ENCODE results near the gene HOXA10. TPM values are rescaled to one million over a fixed set of nuclear protein-coding genes. Genes with fewer than 3 reads are reported as not detected.

HOXA10 gene
- total RNA-seq, 2 experiments from 2014 or later: not detected

- CTCF ChIA-PET: interaction anchor here (1.8 to 3.8 kb wide), 2 partner anchors 8 to 9 kb away, joined by 8 to 14 read pairs; no protein-coding TSS in a partner anchor
- Histone ChIP-seq H3K4me1 (ENCODE audit: insufficient read depth, low read length) (peaks cover 80% of the 10 kb centered on the region), H3K9me3 (ENCODE audit: control insufficient read depth in 1 of 2, insufficient read depth in 1 of 2, low read length in 2 of 2) (peaks cover 0 to 61% of the 10 kb centered on the region in 2 experiments), H3K27ac (ENCODE audit: low read depth in 1 of 2, low read length in 2 of 2) (no peak overlapping the region), H3K4me3 (ENCODE audit: low read length) (peak overlapping the region; percentile 38), H3K36me3 (ENCODE audit: insufficient read depth, low read length) (no peaks in the 10 kb centered on the region), H3K27me3 (ENCODE audit: control insufficient read depth in 1 of 2, insufficient read depth in 2 of 2, low read length in 2 of 2) (peaks cover 94 to 96% of the 10 kb centered on the region in 2 experiments)
- peak overlapping the region; percentile 79 for H3K4me3 Mint-ChIP-seq
- H3K9me3 Mint-ChIP-seq: no peaks in the 10 kb centered on the region
- ATAC-seq (ENCODE audit: poor library complexity) (peak; percentile 50), DNase-seq (peak in 11 of 14 experiments; percentile 40 to 70 (median 58))
- H3K36me3 Mint-ChIP-seq (ENCODE audit: low read depth): no peaks in the 10 kb centered on the region
- no peak for TF ChIP-seq CTCF (IDR thresholded peaks at IDR 0.05)
- intact Hi-C loops (cut with DNase I, micrococcal nuclease): loop anchor here in 1 of 2 experiments (5.0 kb wide), 2 partner anchors 36 to 1331 kb away; partner anchors contain the start of gene HOXA3
- peak overlapping the region; percentile 80 for H3K27ac Mint-ChIP-seq
- POLR2A ChIA-PET: interaction anchor here (0.5 to 2.8 kb wide), 5 partner anchors 16 to 662 kb away, joined by 3 to 13 read pairs (median 5); no protein-coding TSS in a partner anchor
- H3K27me3 Mint-ChIP-seq: peaks cover 99% of the 10 kb centered on the region
- H3K4me1 Mint-ChIP-seq (ENCODE audit: low read depth): peaks cover 81% of the 10 kb centered on the region
Measured at GRCh38 chr7:27188386-27189294, 14.5 kb upstream of the HOXA10 start.

GRCh38 chr7:27187475-27188385 lies 13.6 kb upstream of the HOXA10 start:
- ChIA-PET CTCF (interaction anchor here (1.3 to 3.8 kb wide), 4 partner anchors 8 to 27 kb away, joined by 3 to 14 read pairs (median 8); no protein-coding TSS in a partner anchor), POLR2A (interaction anchor here (0.5 to 2.8 kb wide), 8 partner anchors 8 to 765 kb away, joined by 3 to 13 read pairs (median 4); no protein-coding TSS in a partner anchor)
- no peak for TF ChIP-seq CTCF (IDR thresholded peaks at IDR 0.05)
- H3K27me3 ChIP-seq (ENCODE audit: control insufficient read depth in 1 of 2, insufficient read depth in 2 of 2, low read length in 2 of 2): peaks cover 94 to 96% of the 10 kb centered on the region in 2 experiments
- peaks cover 97% of the 10 kb centered on the region for H3K27me3 Mint-ChIP-seq
- H3K36me3 ChIP-seq (ENCODE audit: insufficient read depth, low read length): no peaks in the 10 kb centered on the region
- peaks cover 0 to 70% of the 10 kb centered on the region in 2 experiments for H3K9me3 ChIP-seq (ENCODE audit: control insufficient read depth in 1 of 2, insufficient read depth in 1 of 2, low read length in 2 of 2)
- peak overlapping the region; percentile 38 for H3K4me3 ChIP-seq (ENCODE audit: low read length)
- H3K27ac Mint-ChIP-seq: peak overlapping the region; percentile 49
- H3K4me1 ChIP-seq (ENCODE audit: insufficient read depth, low read length): peaks cover 78% of the 10 kb centered on the region
- intact Hi-C loops (cut with DNase I, micrococcal nuclease): loop anchor here in 1 of 2 experiments (2.0 to 5.0 kb wide), 3 partner anchors 15 to 1330 kb away; partner anchors contain the start of gene HOXA3
- peaks cover 79% of the 10 kb centered on the region for H3K4me1 Mint-ChIP-seq (ENCODE audit: low read depth)
- H3K27ac ChIP-seq (ENCODE audit: low read depth in 1 of 2, low read length in 2 of 2): no peak overlapping the region
- ATAC-seq (ENCODE audit: poor library complexity) (no peak), DNase-seq (peak in 2 of 14 experiments; percentile 3 to 33)
- H3K36me3 Mint-ChIP-seq (ENCODE audit: low read depth): no peaks in the 10 kb centered on the region
- peak overlapping the region; percentile 79 for H3K4me3 Mint-ChIP-seq
- H3K9me3 Mint-ChIP-seq: no peaks in the 10 kb centered on the region
